Suprapubic skin (tissue), 3 donors: ENCODE measurements around the gene WTIP.

Source experiments
- EP300 ChIP-seq: sonication (generic); formaldehyde crosslinking; IDR thresholded peaks from one replicate; pipeline ENCODE4 v1.6.1; 2017; ENCODE audit warnings: antibody characterized with exemption
- TF ChIP-seq, protein P1 (sequence below), 2 donors: fragments of 200-600 bp in 1 of 2; fragments of 450-650 bp in 1 of 2; sonication (generic) in 1 of 2; IDR thresholded peaks; one replicate each; pipeline ENCODE4 v1.5.1; 2016 to 2019; ENCODE audit warnings: antibody characterized with exemption in 2 of 2, mild to moderate bottlenecking in 1 of 2, moderate library complexity in 1 of 2

- TF ChIP-seq, protein P1, sequence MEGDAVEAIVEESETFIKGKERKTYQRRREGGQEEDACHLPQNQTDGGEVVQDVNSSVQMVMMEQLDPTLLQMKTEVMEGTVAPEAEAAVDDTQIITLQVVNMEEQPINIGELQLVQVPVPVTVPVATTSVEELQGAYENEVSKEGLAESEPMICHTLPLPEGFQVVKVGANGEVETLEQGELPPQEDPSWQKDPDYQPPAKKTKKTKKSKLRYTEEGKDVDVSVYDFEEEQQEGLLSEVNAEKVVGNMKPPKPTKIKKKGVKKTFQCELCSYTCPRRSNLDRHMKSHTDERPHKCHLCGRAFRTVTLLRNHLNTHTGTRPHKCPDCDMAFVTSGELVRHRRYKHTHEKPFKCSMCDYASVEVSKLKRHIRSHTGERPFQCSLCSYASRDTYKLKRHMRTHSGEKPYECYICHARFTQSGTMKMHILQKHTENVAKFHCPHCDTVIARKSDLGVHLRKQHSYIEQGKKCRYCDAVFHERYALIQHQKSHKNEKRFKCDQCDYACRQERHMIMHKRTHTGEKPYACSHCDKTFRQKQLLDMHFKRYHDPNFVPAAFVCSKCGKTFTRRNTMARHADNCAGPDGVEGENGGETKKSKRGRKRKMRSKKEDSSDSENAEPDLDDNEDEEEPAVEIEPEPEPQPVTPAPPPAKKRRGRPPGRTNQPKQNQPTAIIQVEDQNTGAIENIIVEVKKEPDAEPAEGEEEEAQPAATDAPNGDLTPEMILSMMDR (IDR thresholded peaks at IDR 0.05) = no peak
- TF ChIP-seq EP300 = no peak
Observed at GRCh38 chr19:34461375-34462100, 20.0 kb upstream of the WTIP start.
